Activated CD4-positive, alpha-beta T cell treated with anti-CD3 and anti-CD28 coated beads for 1 hour (primary cell): ENCODE results near the gene FGF6.
"Not testable (repeated sequence)": the region's sequence is repeated elsewhere in the genome, so short reads cannot be mapped to it uniquely, and the experiment has no call there.

Source experiments
- DNase-seq: peaks from one replicate; pipeline ENCODE4 v3.0.0-alpha.2; 2020

Gene FGF6, protein sequence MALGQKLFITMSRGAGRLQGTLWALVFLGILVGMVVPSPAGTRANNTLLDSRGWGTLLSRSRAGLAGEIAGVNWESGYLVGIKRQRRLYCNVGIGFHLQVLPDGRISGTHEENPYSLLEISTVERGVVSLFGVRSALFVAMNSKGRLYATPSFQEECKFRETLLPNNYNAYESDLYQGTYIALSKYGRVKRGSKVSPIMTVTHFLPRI

GRCh38 chr12:4445156-4446101, at the start of gene FGF6:
Gene FGF6 (minus strand): TSS chr12:4445815. CDS start chr12:4445570, 245 bp downstream.
- no peak for DNase-seq

- DNase-seq: no peak
Observed at GRCh38 chr12:4490973-4491372, 45.4 kb upstream of the FGF6 start.

- DNase-seq: no peak
Observed at GRCh38 chr12:4489556-4489955, 43.9 kb upstream of the FGF6 start.

DNA sequence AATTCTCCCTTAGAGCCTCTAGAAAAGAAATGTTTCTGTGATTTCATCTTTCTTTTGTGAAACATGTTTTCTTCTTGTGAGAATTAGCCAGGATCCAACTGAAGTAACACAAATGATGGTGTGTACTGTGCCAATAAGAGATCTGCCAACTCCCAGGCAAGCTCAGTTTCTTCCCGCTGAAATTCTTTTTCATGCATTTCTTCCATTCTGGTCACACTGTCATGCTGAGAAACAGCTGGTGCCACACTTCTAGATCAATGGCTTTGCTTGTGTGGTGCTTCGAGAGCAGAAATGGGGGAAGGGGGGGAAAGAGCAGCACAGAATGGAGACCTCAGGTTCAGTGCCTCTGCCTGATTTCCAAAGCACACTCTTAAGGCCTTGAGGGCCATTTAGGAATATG, 41.4 kb upstream of the FGF6 start:
- no peak for DNase-seq

- DNase-seq: no peak
Observed at GRCh38 chr12:4486049-4486699, 40.6 kb upstream of the FGF6 start.

DNA sequence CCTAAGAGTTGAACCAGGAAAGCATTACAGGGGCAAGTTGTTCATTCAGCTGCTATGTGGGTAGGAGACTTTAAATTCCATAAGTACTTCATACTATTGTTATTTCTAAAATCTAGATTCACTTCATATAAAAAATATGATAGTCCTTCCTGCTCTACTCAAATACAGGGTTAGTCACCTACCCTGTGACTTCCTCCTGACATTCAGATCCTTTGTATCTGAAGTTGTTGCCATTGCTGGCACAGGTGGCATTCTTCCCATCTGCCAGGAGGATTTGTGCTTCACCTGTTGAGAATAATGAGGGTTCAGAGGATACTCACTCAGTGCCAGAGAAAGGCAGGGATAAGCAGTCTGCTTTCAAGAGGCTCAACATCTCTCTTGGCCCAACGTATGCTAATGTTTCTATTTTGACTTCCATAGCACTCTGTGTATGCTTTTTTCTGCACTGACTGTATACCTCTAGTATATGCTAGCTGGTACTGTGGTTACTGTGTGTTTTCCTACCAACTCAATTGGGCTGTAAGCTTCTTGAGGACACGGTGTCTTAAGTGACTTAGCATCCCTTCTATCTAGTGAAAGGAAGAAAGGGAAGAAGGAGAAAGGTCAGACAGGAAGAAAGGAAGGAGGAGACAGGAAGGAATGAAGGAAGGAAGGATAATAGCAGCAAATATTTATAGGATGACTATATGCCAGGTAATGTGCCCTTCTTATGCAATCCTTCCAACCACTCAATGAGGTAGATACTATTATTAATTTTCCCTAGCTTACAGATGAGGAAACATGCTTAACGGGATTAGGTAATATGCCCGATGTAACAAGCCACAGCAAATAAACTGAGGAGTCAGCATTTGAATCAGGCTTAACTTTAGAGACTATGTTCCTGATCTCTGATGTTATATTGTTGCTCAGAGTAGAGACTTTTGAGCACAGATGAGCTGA, 38.5 kb upstream of the FGF6 start:
- DNase-seq: no peak

DNA sequence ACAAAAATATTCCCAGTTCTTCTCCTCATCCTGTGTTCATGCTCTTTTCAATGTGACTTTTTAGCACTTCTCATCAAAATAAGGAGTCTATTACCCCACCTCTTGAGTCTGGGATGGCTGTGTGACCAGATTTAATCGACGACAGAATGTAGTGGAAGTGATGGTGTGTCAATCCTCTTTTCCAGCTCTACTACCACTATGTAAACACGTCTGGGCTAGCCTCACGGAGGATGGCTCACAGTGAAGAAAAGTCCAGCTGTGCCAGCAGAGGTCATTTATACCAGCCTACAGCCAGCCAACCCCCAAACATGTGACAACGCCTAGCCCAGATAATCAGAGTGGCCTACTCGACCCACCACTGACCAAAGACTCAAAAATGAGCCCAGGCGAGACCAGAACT, 37.3 kb upstream of the FGF6 start:
- no peak for DNase-seq

DNA sequence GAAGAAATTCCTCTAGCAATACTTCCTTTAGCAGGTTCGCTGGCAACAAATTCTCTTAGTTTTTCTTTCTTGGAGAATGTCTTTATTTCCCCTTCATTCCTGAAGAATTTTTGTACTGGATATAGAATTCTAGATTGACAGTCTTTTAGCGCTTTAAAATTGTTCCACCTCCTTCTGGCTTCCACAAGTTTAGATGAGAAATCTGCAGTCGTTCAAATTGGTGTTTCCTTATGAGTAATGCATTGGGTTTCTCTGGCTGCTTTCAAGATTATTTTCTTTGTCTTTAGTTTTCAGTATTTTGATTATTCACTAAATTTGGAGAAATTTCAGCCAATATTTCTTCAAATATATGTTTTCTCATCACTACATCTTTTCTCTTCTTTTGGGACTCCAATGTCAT, 33.3 kb upstream of the FGF6 start:
- no peak for DNase-seq

DNA sequence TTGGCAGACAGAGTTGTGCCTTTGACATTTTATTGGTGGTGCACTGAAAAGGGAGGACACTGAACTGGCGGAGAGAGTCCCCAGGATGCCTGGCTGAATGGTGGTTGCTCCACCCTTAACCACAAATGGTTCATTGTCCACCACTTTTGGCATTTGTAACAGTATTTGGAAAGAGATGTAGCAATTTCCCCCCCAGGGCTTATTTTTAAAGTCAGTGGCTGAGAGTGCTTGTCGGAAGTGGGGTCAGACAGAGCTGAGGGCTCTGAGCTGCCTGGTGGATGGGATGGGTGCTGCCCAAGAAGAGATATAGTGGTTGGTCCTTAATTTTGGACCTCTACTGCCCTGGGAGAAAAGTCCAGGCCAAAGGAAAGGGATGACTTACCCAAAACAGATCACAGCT, 31.5 kb upstream of the FGF6 start:
- no peak for DNase-seq

DNA sequence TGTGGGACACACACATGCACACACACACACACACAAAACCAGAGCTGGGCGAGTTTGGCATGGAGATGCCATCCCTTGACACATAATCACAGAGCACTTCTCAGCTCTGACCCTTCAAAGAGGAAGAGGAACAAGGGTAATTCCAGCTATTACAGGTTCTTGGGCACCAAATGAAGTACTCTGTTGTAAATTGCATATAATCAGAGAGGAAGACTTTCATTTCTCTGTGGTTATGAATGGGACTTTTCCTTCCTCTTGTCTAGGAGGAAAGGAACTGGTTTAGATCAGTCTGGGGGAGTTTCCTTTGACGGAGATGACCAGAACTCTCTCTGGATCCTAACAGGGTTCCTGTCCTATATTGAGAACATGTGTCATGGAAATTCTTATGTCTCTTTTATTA, 26.4 kb upstream of the FGF6 start:
- no peak for DNase-seq

- no peak for DNase-seq
Observed at GRCh38 chr12:4471256-4471655, 25.6 kb upstream of the FGF6 start.

DNA sequence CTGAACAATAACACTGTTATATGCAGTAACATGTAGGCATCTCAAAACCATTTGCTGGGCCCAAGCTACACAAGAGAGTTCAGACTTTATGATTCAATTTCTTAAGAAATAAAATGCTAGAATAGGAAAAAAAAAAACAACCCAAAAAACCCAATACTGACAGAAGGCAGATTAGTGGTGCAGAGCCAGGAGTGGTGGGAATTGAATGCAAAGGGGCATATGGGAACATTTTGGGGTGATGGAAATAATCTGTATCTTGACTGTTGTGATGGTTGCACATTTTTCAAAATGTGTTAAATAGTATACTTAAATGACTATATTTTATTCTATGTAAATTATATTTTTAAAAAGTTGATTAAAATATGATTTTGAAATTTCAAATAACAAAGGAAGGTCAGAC, 23.4 kb upstream of the FGF6 start:
- DNase-seq: no peak

GRCh38 chr12:4460761-4461160, 15.1 kb upstream of the FGF6 start:
- no peak for DNase-seq

GRCh38 chr12:4455849-4456248, 10.2 kb upstream of the FGF6 start:
- DNase-seq: not testable (repeated sequence)

DNA sequence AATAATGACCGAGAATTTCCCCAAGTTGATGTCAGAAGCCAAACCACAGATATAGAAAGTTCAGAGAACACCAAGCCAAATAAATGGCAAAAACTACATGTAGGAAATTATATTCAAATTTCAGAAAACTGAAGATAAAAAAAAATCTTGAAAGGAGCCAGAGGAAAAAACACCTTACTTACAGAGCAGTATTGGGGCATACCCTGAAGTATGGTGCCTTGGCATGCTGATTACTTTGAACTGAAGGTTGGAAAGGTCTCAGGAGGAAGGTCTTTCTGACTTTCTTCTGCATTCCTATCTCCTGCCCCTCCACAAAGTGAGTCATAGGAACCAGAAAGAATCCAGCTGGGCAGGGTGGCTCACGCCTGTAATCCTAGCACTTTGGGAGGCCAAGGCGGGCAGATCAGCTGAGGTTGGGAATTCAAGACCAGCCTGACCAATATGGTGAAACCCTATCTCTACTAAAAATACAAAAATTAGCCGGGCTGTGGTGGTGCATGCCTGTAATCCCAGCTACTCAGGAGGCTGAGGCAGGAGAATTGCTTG, 8.8 kb upstream of the FGF6 start:
- DNase-seq: no peak

DNA sequence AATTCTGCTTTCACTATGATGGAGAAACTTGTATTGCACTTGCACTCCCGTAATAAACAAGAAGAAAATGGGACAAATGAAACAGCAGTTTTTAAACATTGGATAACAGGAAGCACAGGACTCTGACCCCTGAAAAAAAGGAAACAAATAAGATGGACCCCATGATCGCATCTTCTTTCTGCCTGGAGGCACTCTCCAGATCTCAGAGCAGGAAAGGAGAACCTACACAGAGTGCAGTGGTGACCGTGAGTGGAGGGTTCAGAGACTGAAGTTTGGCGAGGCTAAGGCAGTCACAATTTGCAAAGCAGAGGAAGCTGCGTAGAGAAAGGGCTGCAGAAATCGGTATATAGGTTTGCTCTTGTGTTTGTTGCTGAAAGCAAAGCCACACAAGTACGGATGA, 6.1 kb upstream of the FGF6 start:
- DNase-seq: no peak

GRCh38 chr12:4450551-4451112, 5.0 kb upstream of the FGF6 start:
- DNase-seq: no peak

DNA sequence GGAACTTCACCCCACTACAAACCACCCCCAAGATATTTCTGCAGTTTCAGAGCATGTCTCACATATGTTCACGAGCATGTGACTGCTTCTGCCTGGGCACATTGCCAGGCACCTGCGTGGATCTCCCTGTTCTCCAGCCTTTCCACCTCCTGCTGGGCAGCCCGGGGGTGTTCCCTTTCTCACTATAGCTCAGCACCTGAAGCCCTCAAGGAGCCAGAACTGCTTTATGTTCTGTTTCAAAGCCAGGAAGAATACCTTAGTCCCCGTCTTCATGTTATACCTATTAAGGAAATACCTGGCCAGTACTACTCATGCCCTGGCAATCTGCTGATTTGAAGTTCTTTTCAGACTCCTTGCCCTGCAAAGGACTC, 4.2 kb upstream of the FGF6 start:
- no peak for DNase-seq

DNA sequence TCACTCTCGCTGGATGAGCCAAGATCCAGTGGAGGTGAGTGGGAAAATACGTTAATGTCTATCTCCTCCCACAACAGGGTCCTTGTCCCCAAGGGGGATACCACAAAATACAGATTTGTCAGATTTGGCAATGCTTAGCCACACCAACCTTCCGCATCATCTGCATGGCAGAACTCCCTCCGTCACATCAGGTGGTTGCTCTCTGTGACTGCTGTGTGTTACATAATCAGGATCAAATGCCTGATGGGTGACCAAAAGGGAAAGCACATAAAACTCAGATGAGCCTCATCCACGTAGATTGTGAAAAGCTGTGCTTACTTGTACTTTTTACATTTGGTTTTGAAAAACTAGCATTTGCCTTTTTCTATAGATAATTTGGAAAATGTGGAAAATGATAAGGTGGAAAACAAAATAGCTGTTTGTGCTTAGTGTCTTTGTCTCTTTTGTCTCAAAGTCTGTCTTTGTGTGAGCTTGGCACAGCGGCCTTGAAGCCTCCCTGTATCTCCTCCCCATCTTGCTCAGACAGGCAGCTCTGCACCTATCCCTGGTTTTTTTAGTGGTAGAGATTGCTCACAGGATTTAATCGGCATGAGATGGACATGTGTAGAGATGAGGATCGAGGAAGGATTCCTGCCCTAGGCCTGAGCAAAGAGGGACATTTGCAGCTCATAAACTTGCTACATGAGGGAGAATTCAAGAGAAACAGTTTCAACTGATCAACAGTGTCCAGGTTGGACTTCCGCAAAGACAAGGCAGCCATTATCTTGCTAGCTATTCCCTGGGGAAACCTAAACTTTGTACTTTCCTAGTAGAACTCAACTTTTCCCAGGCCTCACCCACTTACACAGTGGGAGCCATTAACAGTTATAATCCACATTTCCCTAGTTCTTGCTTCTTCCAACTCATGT, 3.6 kb upstream of the FGF6 start:
- no peak for DNase-seq

DNA sequence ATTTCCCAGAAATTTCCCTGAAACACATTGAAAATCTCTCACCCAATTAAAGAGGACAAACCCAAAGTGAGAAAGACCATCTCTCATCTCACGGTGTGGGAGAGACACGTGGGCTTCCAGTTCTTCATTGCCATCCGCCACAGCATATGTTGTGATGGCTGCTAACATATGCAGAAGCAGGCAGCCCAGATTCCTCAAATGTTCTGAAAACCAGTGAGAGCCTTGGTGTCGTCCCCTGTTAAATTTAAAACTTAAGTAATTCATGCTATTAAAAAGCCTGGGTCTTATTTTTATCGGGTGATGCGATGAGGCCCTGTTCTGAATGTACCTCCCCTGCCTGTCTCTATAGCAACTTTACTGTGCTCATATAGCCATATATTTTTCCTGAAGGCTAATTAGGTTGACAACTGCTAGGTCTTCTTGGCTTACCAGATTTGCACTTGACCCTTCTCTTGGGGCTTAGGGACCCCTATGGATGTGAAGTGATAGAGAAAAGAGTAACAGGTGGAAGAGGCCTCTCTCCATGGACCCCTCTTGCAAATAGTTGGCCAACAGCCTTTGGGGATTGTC, 2.8 kb upstream of the FGF6 start:
- DNase-seq: no peak

GRCh38 chr12:4447151-4447550, 1.5 kb upstream of the FGF6 start:
- no peak for DNase-seq
